22Rv1 (cell line): ENCODE results near the gene ARHGAP26.

Source experiments
- CTCF ChIP-seq: fragments of 450-650 bp; IDR thresholded peaks from 2 replicates; pipeline ENCODE4 v1.5.1; 2017; ENCODE audit warnings: mild to moderate bottlenecking
- ZFX ChIP-seq: fragments of 450-650 bp; IDR thresholded peaks from 2 replicates; pipeline ENCODE4 v1.6.1; 2017; ENCODE audit warnings: antibody characterized with exemption, borderline replicate concordance

GRCh38 chr5:143229426-143229895 is 459.3 kb downstream of the ARHGAP26 start:
- TF ChIP-seq CTCF (no peak), ZFX (no peak)
